ENCODE data around the gene CLC. TPM values are rescaled to one million over a fixed set of nuclear protein-coding genes. Genes with fewer than 3 reads are reported as not detected.

Gene CLC
- total RNA-seq, 1 experiment from 2014 or later, result not detected

DNA sequence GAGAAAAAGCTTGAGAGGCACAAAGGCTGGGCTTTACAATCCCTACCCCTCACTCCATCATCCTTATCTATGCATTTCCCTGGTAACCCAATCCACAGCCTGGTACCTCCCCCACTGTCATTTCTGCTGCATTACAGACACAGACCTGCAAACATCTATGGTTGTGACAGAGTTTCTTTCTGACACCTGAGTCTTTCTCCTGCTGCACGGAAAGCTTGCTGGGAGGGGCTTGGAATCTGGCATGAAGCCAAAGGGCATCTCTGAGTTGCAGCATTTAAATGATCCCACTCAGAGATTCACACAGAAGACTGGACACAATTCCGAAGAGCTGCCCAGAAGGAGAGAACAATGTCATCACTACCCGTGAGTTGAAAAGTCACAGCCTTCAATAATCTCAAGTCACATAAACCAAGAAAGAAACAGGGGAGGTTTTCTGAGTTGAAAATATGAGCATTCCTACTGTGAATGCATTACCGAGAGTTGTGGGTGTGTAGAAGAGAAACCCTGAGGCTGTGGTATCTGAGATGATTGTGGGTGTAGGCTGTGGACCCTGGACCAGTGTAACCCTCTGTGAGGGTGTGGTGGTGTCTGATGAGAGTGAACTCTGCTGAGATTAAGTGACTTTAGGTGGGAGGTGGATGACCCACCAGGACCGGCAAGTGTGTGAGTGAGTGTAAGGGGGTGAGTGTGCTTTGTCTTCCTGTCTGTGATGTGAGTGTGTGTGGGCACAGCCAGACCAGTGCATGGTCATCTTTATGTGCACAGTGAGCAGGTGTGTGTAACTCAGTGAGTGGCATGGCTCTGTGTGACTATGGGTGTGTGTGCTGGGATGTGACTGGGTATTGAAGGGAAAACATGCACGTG is 33.4 kb downstream of the CLC start, which contains the start of gene LGALS14:
Gene LGALS14 (plus strand): TSS at position 301 of the 864 bp plus-strand sequence. CDS start 48 bp downstream, at position 349.
- Histone ChIP-seq H4K20me1 (ENCODE audit: low read length) (no peaks in the 10 kb centered on the region), H3K4me3 (ENCODE audit: low read length) (no peak within 1 kb of the TSS), H2AFZ (ENCODE audit: low read length) (no peak within 1 kb of the TSS), H3K4me2 (ENCODE audit: low read length) (no peak within 1 kb of the TSS), H3K36me3 (ENCODE audit: low read depth, low read length) (no peaks in the 10 kb centered on the region), H3K9me2 (replicated peaks; ENCODE audit: low read length) (no peaks in the 10 kb centered on the region), H3F3A (ENCODE audit: low read length, unreplicated experiment) (no peaks in the 10 kb centered on the region), H3K27me3 (ENCODE audit: low read length) (peaks cover 24% of the 10 kb centered on the region), H3K9ac (ENCODE audit: low read length) (no peak within 1 kb of the TSS), H3K4me1 (ENCODE audit: insufficient read depth, low read length) (peaks cover 6% of the 10 kb centered on the region; the same call in 1 of the 2 replicates), H3K9me3 (ENCODE audit: low read length) (no peaks in the 10 kb centered on the region), H3K27ac (ENCODE audit: low read length) (no peak within 1 kb of the TSS), H3K79me2 (ENCODE audit: low read length) (no peaks in the 10 kb centered on the region)
- ATAC-seq, result no peak
- POLR2A ChIA-PET (ENCODE audit: unreplicated experiment), result no interaction called here
- DNase-seq, result no peak
- no peak for TF ChIP-seq EZH2phosphoT487 (IDR thresholded peaks at IDR 0.05; ENCODE audit: borderline replicate concordance, low read length)
- TF ChIP-seq EZH2 (IDR thresholded peaks at IDR 0.05; ENCODE audit: low read length, unreplicated experiment), result no peak
- TF ChIP-seq, protein P1, sequence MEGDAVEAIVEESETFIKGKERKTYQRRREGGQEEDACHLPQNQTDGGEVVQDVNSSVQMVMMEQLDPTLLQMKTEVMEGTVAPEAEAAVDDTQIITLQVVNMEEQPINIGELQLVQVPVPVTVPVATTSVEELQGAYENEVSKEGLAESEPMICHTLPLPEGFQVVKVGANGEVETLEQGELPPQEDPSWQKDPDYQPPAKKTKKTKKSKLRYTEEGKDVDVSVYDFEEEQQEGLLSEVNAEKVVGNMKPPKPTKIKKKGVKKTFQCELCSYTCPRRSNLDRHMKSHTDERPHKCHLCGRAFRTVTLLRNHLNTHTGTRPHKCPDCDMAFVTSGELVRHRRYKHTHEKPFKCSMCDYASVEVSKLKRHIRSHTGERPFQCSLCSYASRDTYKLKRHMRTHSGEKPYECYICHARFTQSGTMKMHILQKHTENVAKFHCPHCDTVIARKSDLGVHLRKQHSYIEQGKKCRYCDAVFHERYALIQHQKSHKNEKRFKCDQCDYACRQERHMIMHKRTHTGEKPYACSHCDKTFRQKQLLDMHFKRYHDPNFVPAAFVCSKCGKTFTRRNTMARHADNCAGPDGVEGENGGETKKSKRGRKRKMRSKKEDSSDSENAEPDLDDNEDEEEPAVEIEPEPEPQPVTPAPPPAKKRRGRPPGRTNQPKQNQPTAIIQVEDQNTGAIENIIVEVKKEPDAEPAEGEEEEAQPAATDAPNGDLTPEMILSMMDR (conservative IDR thresholded peaks at IDR 0.05; ENCODE audit: low read depth, low read length), result no peak
- intact Hi-C loops (cut with micrococcal nuclease), result no loop called here
- no TSS peak for BruUV-seq (replicated peaks)
- CTCF ChIA-PET, result no interaction called here

DNA sequence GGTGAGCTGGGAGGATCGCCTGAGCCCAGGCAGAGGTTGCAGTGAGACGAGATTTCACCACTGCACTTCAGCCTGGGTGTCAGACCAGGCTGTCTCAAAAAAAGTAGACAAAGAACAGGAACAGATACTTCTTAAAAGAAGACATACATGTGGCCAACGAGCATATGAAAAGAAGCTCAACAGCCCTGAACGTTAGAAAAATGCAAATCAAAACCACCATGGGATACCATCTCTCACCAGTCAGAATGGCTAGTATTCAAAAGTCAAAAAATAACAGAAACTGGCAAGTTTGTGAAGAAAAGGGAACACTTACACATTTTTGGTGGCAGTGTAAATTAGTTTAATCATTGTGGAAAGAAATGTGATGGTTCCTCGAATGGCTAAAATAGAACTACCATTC is 36.5 kb downstream of the CLC start:
- Histone ChIP-seq H3K9me3 (ENCODE audit: low read length) (no peaks in the 10 kb centered on the region), H3F3A (ENCODE audit: low read length, unreplicated experiment) (no peaks in the 10 kb centered on the region), H3K27ac (ENCODE audit: low read length) (no peak overlapping the region), H3K4me2 (ENCODE audit: low read length) (no peak overlapping the region), H2AFZ (ENCODE audit: low read length) (no peak overlapping the region), H3K36me3 (ENCODE audit: low read depth, low read length) (no peaks in the 10 kb centered on the region), H3K9me2 (replicated peaks; ENCODE audit: low read length) (no peaks in the 10 kb centered on the region), H3K4me3 (ENCODE audit: low read length) (no peak overlapping the region), H4K20me1 (ENCODE audit: low read length) (no peaks in the 10 kb centered on the region), H3K79me2 (ENCODE audit: low read length) (no peaks in the 10 kb centered on the region), H3K27me3 (ENCODE audit: low read length) (peaks cover 38% of the 10 kb centered on the region), H3K9ac (ENCODE audit: low read length) (no peak overlapping the region), H3K4me1 (ENCODE audit: insufficient read depth, low read length) (0 out of 2 replicates have a peak, but pooled peaks cover under 1% of the 10 kb centered on the region)
- intact Hi-C loops (cut with micrococcal nuclease), result no loop called here
- BruUV-seq (replicated peaks), result no TSS peak
- TF ChIP-seq, protein P1 (conservative IDR thresholded peaks at IDR 0.05; ENCODE audit: low read depth, low read length), result no peak
- TF ChIP-seq EZH2 (IDR thresholded peaks at IDR 0.05; ENCODE audit: low read length, unreplicated experiment) (no peak), EZH2phosphoT487 (IDR thresholded peaks at IDR 0.05; ENCODE audit: borderline replicate concordance, low read length) (no peak)
- ChIA-PET CTCF (no interaction called here), POLR2A (ENCODE audit: unreplicated experiment) (no interaction called here)
- no peak for ATAC-seq
- no peak for DNase-seq

DNA sequence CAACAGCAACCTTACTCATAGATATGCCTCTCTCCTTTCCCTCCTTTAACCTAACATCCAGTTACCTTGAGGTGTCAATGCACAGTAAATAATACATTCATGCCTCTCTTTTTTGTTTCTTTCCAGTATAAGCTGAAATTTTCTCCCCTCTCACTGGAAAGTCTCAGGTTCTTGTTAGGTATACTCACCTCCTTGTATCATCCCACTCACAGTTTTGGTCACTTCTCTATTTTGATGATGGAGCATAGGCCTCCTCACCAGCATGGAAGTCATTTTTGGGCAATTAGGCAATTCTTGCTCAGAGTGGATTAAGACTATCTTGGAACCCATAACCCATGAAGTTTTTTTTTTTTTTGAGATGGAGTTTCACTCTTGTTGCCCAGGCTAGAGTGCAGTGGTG is 39.3 kb downstream of the CLC start:
- H3K9ac ChIP-seq (ENCODE audit: low read length), result no peak overlapping the region
- no peaks in the 10 kb centered on the region for H3K9me2 ChIP-seq (replicated peaks; ENCODE audit: low read length)
- POLR2A ChIA-PET (ENCODE audit: unreplicated experiment), result no interaction called here
- no peak overlapping the region for H3K4me2 ChIP-seq (ENCODE audit: low read length)
- DNase-seq (no peak), ATAC-seq (no peak)
- 0 out of 2 replicates have a peak, but pooled peaks cover 3% of the 10 kb centered on the region for H3K4me1 ChIP-seq (ENCODE audit: insufficient read depth, low read length)
- TF ChIP-seq, protein P1 (conservative IDR thresholded peaks at IDR 0.05; ENCODE audit: low read depth, low read length), result no peak
- TF ChIP-seq EZH2 (IDR thresholded peaks at IDR 0.05; ENCODE audit: low read length, unreplicated experiment) (no peak), EZH2phosphoT487 (IDR thresholded peaks at IDR 0.05; ENCODE audit: borderline replicate concordance, low read length) (no peak)
- no peak overlapping the region for H3K27ac ChIP-seq (ENCODE audit: low read length)
- intact Hi-C loops (cut with micrococcal nuclease), result no loop called here
- no peaks in the 10 kb centered on the region for H3K9me3 ChIP-seq (ENCODE audit: low read length)
- no peaks in the 10 kb centered on the region for H3K79me2 ChIP-seq (ENCODE audit: low read length)
- no peaks in the 10 kb centered on the region for H3F3A ChIP-seq (ENCODE audit: low read length, unreplicated experiment)
- BruUV-seq (replicated peaks), result no TSS peak
- H3K36me3 ChIP-seq (ENCODE audit: low read depth, low read length), result no peaks in the 10 kb centered on the region
- H2AFZ ChIP-seq (ENCODE audit: low read length), result no peak overlapping the region
- H3K27me3 ChIP-seq (ENCODE audit: low read length), result peaks cover 38% of the 10 kb centered on the region
- H3K4me3 ChIP-seq (ENCODE audit: low read length), result no peak overlapping the region
- CTCF ChIA-PET, result no interaction called here
- no peaks in the 10 kb centered on the region for H4K20me1 ChIP-seq (ENCODE audit: low read length)
